Endodermal cell (in vitro differentiated cells): ENCODE data around the gene REEP1. TPM values are rescaled to one million over a fixed set of nuclear protein-coding genes. Genes with fewer than 3 reads are reported as not detected.
A peak's percentile ranks its signal among the peaks of the same experiment; 100 is the strongest.

Source experiments
- DNase-seq: peaks from one replicate; pipeline ENCODE4 v3.0.0-alpha.2; 2017
- H3K27ac ChIP-seq: 2 replicates; pipeline ENCODE4 v1.5.1; 2013; ENCODE audit warnings: mild to moderate bottlenecking, low read depth, low read length, moderate library complexity
- H3K27me3 ChIP-seq: 2 replicates; pipeline ENCODE4 v1.6.1; 2013; ENCODE audit warnings: mild to moderate bottlenecking, low read length, moderate library complexity; ENCODE audit not compliant: insufficient read depth, control insufficient read depth, poor library complexity, severe bottlenecking
- H3K36me3 ChIP-seq: 2 replicates; pipeline ENCODE4 v1.7.0; 2013; ENCODE audit warnings: mild to moderate bottlenecking, low read length, moderate library complexity; ENCODE audit not compliant: control insufficient read depth, insufficient read depth
- H3K4me1 ChIP-seq: one replicate; pipeline ENCODE4 v1.7.0; 2013; ENCODE audit warnings: low read length; ENCODE audit not compliant: control insufficient read depth, insufficient read depth
- H3K4me3 ChIP-seq: 2 replicates; pipeline ENCODE4 v1.5.1; 2013; ENCODE audit warnings: mild to moderate bottlenecking, low read length, moderate library complexity
- H3K9ac ChIP-seq: 2 replicates; pipeline ENCODE4 v1.6.1; 2013; ENCODE audit warnings: mild to moderate bottlenecking, low read length, moderate library complexity; ENCODE audit not compliant: poor library complexity, severe bottlenecking; ENCODE audit errors: extremely low read depth
- H3K9me3 ChIP-seq: 2 replicates; pipeline ENCODE4 v1.6.1; 2013; ENCODE audit warnings: mild to moderate bottlenecking, low read length, moderate library complexity; ENCODE audit not compliant: control insufficient read depth
- H3K27ac Mint-ChIP-seq: 2 replicates; pipeline ENCODE4 v1.8.0; 2020; ENCODE audit warnings: mixed read lengths
- H3K27me3 Mint-ChIP-seq: 2 replicates; pipeline ENCODE4 v1.8.0; 2021; ENCODE audit warnings: mild to moderate bottlenecking, mixed read lengths; ENCODE audit not compliant: insufficient read depth
- H3K36me3 Mint-ChIP-seq: 2 replicates; pipeline ENCODE4 v1.8.0; 2020; ENCODE audit warnings: low read depth, mixed read lengths
- H3K4me1 Mint-ChIP-seq: 2 replicates; pipeline ENCODE4 v1.8.0; 2020; ENCODE audit warnings: mixed read lengths
- H3K4me3 Mint-ChIP-seq: 2 replicates; pipeline ENCODE4 v1.8.0; 2020; ENCODE audit warnings: mild to moderate bottlenecking, moderate library complexity, mixed read lengths
- H3K9me3 Mint-ChIP-seq: 2 replicates; pipeline ENCODE4 v1.8.0; 2020; ENCODE audit warnings: mild to moderate bottlenecking, mixed read lengths
- WGBS, 2 experiments: methylation state at CpG; one replicate each; pipeline versions ENCODE4 v1.1.5 to v1.1.7; 2013; ENCODE audit warnings: missing lambda C conversion rate in 2 of 2, mixed read lengths in 1 of 2; ENCODE audit not compliant: insufficient coverage in 1 of 2, insufficient read length in 1 of 2; 5-methylcytosine and 5-hydroxymethylcytosine counted together
- total RNA-seq, 2 donors: library from RNA; stranded (reverse); fragmentation: NEBNext Ultra II Directional in 1 of 2; extraction: Animal tissue kit (Norgen Biotek cat#: 25700) in 1 of 2; gene quantifications; 2 replicates in 1 of 2; 3 replicates in 1 of 2; pipeline ENCODE4 v1.2.1, GENCODE V29; 2021
- TF ChIP-seq, protein P1 (sequence below): fragments of 200-600 bp; sonication (generic); conservative IDR thresholded peaks from 2 replicates; pipeline ENCODE4 v1.5.0; 2021; ENCODE audit warnings: antibody characterized with exemption, mild to moderate bottlenecking

Gene REEP1
- total RNA-seq, 2 donors from 2014 or later = 2.9 to 3.8 TPM

DNA sequence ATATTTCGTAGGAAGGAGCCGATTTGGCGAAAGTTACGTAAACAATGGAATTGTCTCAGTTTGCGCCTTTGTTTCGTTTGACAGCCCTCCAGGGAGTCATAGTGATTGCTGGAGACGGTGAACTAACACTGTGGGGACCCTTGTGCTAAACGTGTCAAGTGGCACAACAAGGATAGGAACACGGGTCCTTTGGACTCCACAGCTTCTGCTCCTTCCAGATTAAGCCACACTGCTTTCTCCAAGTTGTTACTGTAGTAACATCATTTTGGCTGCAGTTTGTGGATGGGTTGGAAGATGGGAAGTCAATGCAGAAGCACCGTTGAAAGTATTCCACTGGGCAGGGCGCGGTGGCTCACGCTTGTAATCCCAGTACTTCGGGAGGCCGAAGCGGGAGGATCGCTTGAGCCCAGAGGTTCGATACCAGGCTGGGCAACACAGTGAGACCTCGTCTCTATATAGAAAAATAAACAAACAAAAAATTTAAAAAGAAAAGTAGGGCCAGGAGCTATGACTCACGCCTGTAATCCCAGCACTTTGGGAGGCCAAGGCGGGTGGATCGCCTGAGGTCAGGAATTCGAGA lies 141.5 kb downstream of the REEP1 start:
- TF ChIP-seq, protein P1, sequence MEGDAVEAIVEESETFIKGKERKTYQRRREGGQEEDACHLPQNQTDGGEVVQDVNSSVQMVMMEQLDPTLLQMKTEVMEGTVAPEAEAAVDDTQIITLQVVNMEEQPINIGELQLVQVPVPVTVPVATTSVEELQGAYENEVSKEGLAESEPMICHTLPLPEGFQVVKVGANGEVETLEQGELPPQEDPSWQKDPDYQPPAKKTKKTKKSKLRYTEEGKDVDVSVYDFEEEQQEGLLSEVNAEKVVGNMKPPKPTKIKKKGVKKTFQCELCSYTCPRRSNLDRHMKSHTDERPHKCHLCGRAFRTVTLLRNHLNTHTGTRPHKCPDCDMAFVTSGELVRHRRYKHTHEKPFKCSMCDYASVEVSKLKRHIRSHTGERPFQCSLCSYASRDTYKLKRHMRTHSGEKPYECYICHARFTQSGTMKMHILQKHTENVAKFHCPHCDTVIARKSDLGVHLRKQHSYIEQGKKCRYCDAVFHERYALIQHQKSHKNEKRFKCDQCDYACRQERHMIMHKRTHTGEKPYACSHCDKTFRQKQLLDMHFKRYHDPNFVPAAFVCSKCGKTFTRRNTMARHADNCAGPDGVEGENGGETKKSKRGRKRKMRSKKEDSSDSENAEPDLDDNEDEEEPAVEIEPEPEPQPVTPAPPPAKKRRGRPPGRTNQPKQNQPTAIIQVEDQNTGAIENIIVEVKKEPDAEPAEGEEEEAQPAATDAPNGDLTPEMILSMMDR = no peak
- H3K4me1 Mint-ChIP-seq = peaks cover 9% of the 10 kb centered on the region
- Histone ChIP-seq H3K4me1 (peaks cover 2% of the 10 kb centered on the region), H3K9me3 (no peaks in the 10 kb centered on the region), H3K36me3 (peaks cover 5% of the 10 kb centered on the region), H3K27me3 (no peaks in the 10 kb centered on the region), H3K27ac (peak overlapping the region; percentile 99), H3K4me3 (peak overlapping the region; percentile 92), H3K9ac (peak overlapping the region; percentile 72)
- H3K9me3 Mint-ChIP-seq = no peaks in the 10 kb centered on the region
- WGBS, 2 experiments = 39 to 46% methylated on average over 19 to 23 of the region's 23 CpGs
- no peak for DNase-seq
- peak overlapping the region; percentile 90 for H3K4me3 Mint-ChIP-seq
- peak overlapping the region; percentile 97 for H3K27ac Mint-ChIP-seq
- H3K36me3 Mint-ChIP-seq = no peaks in the 10 kb centered on the region
- H3K27me3 Mint-ChIP-seq = no peaks in the 10 kb centered on the region

DNA sequence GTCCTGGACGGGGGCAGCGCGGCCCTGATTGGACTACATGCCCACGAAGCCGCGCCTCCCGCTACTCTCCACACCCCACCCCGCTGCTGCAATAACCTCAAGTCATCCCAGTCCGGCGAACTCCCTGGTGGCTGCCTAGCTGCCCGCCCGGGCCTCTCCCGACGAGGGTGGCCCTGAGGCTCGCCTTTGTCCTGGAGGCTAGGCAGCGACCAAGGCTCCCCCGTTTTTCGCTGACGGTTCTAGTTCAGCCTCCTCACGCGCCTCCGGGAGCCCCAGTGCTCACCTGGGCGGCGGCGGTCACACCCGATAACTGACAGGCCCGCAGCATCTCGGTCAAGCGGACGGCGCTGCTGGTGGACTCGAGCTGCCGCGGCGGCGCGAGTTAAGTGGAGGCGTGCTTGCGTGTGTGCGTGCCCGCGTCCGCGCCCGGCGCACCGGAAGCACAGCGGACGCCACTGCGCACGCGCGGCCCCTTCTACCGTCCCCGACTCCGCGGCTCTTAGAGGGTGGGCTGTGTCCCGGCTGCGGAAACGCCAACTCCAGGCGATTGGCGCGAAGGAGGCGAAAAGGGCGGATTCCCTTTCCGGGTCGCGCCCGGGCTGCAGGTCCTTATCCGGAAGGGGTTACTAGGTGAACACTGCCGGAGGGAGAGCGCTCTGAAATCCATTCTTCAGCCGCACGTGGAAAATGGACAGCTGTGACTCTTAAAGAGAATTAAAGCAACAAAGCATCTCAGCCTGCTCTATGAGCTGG lies 142.2 kb downstream of the REEP1 start, which contains the start of gene IMMT:
Gene IMMT (minus strand): TSS at position 408 of the 753 bp plus-strand sequence. CDS start 80 bp downstream, at position 328.
- 0% methylated on average over 19 to 74 of the region's 74 CpGs for WGBS, 2 experiments
- Histone ChIP-seq H3K27ac (peak within 1 kb of the TSS; percentile 99), H3K4me3 (peak within 1 kb of the TSS; percentile 92), H3K9me3 (no peaks in the 10 kb centered on the region), H3K4me1 (peaks cover 2% of the 10 kb centered on the region), H3K9ac (peak within 1 kb of the TSS; percentile 72), H3K27me3 (no peaks in the 10 kb centered on the region), H3K36me3 (peaks cover 12% of the 10 kb centered on the region)
- Mint-ChIP-seq H3K4me1 (peaks cover 10% of the 10 kb centered on the region), H3K27ac (peak within 1 kb of the TSS; percentile 97), H3K27me3 (no peaks in the 10 kb centered on the region), H3K4me3 (peak within 1 kb of the TSS; percentile 90), H3K36me3 (peaks cover 3% of the 10 kb centered on the region), H3K9me3 (no peaks in the 10 kb centered on the region)
- peak; percentile 97 for DNase-seq
- TF ChIP-seq, protein P1 = no peak

DNA sequence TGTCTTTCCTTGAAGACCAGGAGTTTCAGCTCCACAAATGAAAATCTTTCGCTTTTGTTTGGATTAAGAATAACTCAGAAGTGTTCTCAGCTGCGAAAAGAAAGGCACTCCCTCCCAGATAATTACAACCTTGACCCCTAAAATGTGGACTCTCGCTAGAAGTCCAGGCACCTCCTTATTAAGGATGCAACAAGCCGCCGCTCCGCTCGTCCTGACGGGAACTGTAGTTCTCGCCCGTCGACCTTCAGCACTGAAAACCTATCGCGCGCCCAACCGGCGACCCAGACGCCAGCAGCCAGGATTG lies 142.7 kb downstream of the REEP1 start:
- H3K27ac ChIP-seq = peak overlapping the region; percentile 99
- Mint-ChIP-seq H3K9me3 (no peaks in the 10 kb centered on the region), H3K4me3 (peak overlapping the region; percentile 90), H3K4me1 (peaks cover 10% of the 10 kb centered on the region), H3K27ac (peak overlapping the region; percentile 97), H3K27me3 (no peaks in the 10 kb centered on the region), H3K36me3 (peaks cover 3% of the 10 kb centered on the region)
- H3K9me3 ChIP-seq = no peaks in the 10 kb centered on the region
- TF ChIP-seq, protein P1 = no peak
- peak overlapping the region; percentile 92 for H3K4me3 ChIP-seq
- WGBS, 2 experiments = 0% methylated on average over 16 to 17 of the region's 17 CpGs
- peak; percentile 98 for DNase-seq
- peaks cover 15% of the 10 kb centered on the region for H3K36me3 ChIP-seq
- H3K27me3 ChIP-seq = no peaks in the 10 kb centered on the region
- peak overlapping the region; percentile 72 for H3K9ac ChIP-seq
- peaks cover 2% of the 10 kb centered on the region for H3K4me1 ChIP-seq
